ENCODE measurements around the gene NINJ1. TPM values are rescaled to one million over a fixed set of nuclear protein-coding genes. Genes with fewer than 3 reads are reported as not detected.

Gene NINJ1
- total RNA-seq, 1 experiment from 2014 or later, result 41.3 TPM

GRCh38 chr9:93167838-93168237 is 33.8 kb upstream of the NINJ1 start:
- TF ChIP-seq ZNF671 (CRISPR knock-in tag; IDR thresholded peaks at IDR 0.05), result no peak
- no peak for TF ChIP-seq KAT7 (CRISPR knock-in tag; IDR thresholded peaks at IDR 0.05; ENCODE audit: borderline replicate concordance)
- TF ChIP-seq CREM (CRISPR knock-in tag; IDR thresholded peaks at IDR 0.05), result no peak
- no peak for TF ChIP-seq CTCF (IDR thresholded peaks at IDR 0.05)
- TF ChIP-seq ZNF423 (CRISPR knock-in tag; IDR thresholded peaks at IDR 0.05), result no peak
- no peak for TF ChIP-seq ZSCAN18 (CRISPR knock-in tag; IDR thresholded peaks at IDR 0.05)
- TF ChIP-seq SOX15 (CRISPR knock-in tag; IDR thresholded peaks at IDR 0.05), result no peak
- no peak overlapping the region for H3K27ac Mint-ChIP-seq
- ChIA-PET POLR2A (no interaction called here), CTCF (interaction anchor here (1.9 to 2.2 kb wide), 2 partner anchors 14 to 135 kb away, joined by 6 to 7 read pairs; no protein-coding TSS in a partner anchor)
- ATAC-seq (no peak), DNase-seq (ENCODE audit: low spot score) (no peak)
- no peaks in the 10 kb centered on the region for H3K36me3 Mint-ChIP-seq
- H3K27me3 Mint-ChIP-seq (ENCODE audit: low read depth), result peaks cover 3% of the 10 kb centered on the region; the same call in 1 of the 2 replicates
- H3K4me3 Mint-ChIP-seq, result no peak overlapping the region
- no peaks in the 10 kb centered on the region for H3K4me1 Mint-ChIP-seq
- no peaks in the 10 kb centered on the region for H3K9me3 Mint-ChIP-seq

GRCh38 chr9:93167185-93167584 is 33.1 kb upstream of the NINJ1 start:
- no peaks in the 10 kb centered on the region for H3K9me3 Mint-ChIP-seq
- H3K27ac Mint-ChIP-seq, result no peak overlapping the region
- ATAC-seq (no peak), DNase-seq (ENCODE audit: low spot score) (no peak)
- CTCF ChIA-PET, result interaction anchor here (1.9 to 2.2 kb wide), 2 partner anchors 13 to 136 kb away, joined by 6 to 7 read pairs; no protein-coding TSS in a partner anchor
- H3K4me3 Mint-ChIP-seq, result no peak overlapping the region
- no peaks in the 10 kb centered on the region for H3K4me1 Mint-ChIP-seq
- peaks cover 3% of the 10 kb centered on the region; the same call in 1 of the 2 replicates for H3K27me3 Mint-ChIP-seq (ENCODE audit: low read depth)
- H3K36me3 Mint-ChIP-seq, result no peaks in the 10 kb centered on the region
- POLR2A ChIA-PET, result no interaction called here
- TF ChIP-seq CREM (CRISPR knock-in tag; IDR thresholded peaks at IDR 0.05), result no peak
- no peak for TF ChIP-seq TEAD1 (CRISPR knock-in tag; IDR thresholded peaks at IDR 0.05)
- TF ChIP-seq SMAD4 (CRISPR knock-in tag; IDR thresholded peaks at IDR 0.05), result no peak
- TF ChIP-seq TP53 (CRISPR knock-in tag; IDR thresholded peaks at IDR 0.05), result no peak
- no peak for TF ChIP-seq ARID4B (CRISPR knock-in tag; IDR thresholded peaks at IDR 0.05; ENCODE audit: borderline replicate concordance)
- no peak for TF ChIP-seq AFF4 (CRISPR knock-in tag; IDR thresholded peaks at IDR 0.05; ENCODE audit: borderline replicate concordance)
- TF ChIP-seq SMAD3 (CRISPR knock-in tag; IDR thresholded peaks at IDR 0.05; ENCODE audit: borderline replicate concordance), result no peak
- no peak for TF ChIP-seq FOXJ3 (CRISPR knock-in tag; IDR thresholded peaks at IDR 0.05; ENCODE audit: borderline replicate concordance)
- no peak for TF ChIP-seq SOX15 (CRISPR knock-in tag; IDR thresholded peaks at IDR 0.05)
- TF ChIP-seq USF2 (CRISPR knock-in tag; IDR thresholded peaks at IDR 0.05), result no peak
- TF ChIP-seq CBFB (CRISPR knock-in tag; IDR thresholded peaks at IDR 0.05; ENCODE audit: low read depth), result no peak
- no peak for TF ChIP-seq SP1 (CRISPR knock-in tag; conservative IDR thresholded peaks at IDR 0.05)
- TF ChIP-seq GABPB1 (CRISPR knock-in tag; IDR thresholded peaks at IDR 0.05), result no peak
- no peak for TF ChIP-seq ZNF532 (CRISPR knock-in tag; IDR thresholded peaks at IDR 0.05; ENCODE audit: borderline replicate concordance)
